HG03095 (cell line): ENCODE measurements around the gene SLC38A5.

Experiments
- ATAC-seq: cut with Tn5 transposase; IDR thresholded peaks from one replicate; pipeline ENCODE4 v1.9.1; 2021; ENCODE audit warnings: moderate library complexity; ENCODE audit not compliant: unreplicated experiment

SLC38A5 gene

DNA sequence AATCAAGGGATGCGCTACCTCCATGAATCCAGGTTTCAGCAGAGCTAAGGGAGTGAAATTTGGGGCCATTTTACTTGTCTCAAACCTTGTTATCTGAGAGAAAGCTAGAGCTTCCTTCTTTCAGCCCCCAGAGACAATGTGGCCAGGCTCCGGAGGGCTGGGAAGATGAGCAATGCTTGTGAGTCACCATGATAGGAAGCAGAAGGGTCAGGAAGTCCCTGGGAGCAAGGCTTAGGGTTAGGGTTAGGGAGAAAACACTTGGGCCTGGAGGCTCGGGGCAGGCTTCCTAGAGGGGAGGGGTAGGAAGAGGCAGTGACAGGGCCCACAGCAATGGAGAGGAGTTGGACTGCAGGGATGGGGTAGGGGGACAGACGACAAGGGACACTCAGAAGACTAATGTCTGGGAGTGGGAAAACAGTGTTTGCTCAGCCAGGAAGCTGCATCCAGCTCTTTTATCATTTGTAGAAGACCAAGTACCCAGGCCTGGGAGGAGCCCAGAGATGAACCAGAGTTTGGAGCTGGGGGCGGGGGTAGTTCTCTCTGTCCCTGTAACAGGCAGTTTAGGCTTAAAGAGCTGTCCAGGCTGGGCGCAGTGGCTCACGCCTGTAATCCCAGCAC lies 22.3 kb upstream of the SLC38A5 start:
- ATAC-seq = no peak

DNA sequence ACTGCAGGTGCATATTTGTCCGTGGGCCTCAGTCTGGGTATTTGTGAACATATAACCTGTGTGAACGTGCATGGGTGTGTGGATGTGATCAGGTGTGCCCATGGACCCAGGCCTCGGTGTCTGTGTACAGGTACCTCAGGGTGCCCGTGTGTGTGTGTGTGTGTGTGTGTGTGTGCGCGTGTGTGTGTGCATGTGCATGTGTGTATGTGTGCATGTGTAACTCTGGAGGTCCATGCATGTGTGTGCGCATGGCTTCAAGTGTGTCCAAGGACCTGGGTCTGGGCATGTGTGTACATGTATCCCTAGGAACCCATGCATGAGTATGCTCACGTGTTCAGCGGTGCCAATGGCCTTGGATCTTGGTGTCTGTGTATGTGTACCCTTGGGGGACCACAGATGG lies 21.7 kb upstream of the SLC38A5 start:
- no peak for ATAC-seq

GRCh38 chrX:48490661-48491060 lies 20.6 kb upstream of the SLC38A5 start:
- ATAC-seq = no peak

DNA sequence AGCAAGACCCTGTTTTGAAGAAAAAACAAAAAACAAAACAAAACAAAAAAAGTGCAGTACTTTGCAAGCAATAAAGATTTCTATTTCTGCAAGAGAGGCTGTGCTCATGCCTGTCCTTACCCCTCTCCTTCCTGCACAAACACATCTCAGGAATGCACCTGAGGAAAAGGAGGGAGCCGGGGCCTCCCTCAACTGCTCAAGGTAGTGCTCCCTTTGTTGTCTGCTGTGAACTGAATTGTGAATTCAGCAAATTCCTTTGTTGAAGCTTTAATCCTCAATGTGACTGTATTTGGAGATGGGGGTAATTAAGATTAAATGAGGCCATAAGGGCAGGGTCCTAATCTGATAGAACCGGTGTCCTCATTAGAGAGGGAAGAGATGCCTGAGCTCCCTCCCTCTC lies 19.8 kb upstream of the SLC38A5 start:
- no peak for ATAC-seq

DNA sequence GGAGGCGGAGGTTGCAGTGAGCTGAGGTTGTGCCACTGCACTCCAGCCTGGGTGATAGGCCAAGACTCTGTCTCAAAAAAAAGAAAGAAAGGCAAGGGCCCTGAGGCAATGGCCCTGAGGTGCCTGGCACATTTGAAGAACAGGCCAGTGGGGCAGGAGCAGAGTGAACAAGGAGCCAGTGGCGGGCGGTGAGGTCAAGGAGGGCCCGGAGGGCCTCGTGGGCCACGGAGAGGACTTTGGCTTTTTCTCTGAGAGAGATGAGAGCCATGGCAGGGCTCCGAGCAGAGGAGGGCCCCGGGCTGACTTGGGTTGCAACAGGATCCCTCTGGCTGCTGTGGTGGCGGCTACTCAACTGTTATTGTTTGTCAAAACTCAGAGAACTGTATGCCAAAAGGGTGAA lies 19.2 kb upstream of the SLC38A5 start:
- no peak for ATAC-seq

DNA sequence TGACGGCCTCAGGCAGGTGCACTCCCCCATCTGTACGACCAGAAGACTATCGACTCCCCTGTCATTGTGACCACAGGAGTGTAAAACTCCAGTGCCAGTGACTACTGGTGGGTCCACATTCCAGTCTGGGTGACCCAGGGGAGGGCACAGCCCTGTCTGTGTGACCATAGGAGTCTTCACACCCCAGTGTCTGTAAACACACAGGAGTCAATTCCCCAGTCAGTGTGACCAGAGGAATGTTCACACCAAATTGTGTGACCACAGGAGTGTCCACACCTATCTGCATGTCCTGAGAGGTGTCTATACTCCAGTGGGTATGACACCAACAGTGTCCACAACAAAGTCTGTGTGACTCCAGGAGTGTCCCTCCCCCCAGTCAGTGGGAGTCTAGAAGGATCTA lies 18.0 kb upstream of the SLC38A5 start:
- ATAC-seq = no peak

DNA sequence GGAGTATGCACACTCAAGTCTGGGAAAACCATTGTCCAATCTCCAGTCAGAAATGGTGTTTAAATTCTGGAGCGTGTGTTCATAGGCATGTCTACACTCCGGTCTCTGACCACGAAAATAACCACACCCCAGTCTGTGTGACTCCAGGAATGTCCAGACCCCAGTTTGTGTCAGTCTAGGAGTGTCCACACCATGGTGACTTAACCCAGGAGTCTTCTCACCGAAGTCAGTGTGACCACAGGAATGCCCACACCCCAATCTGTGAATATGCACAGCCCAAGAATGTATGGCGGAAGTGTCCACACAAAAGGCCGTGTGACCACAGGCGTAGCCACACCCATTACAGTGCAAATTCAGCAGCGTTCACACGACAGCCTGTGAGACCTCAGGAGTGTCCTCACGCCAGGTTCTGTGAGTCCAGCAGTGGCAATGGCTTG lies 17.3 kb upstream of the SLC38A5 start:
- ATAC-seq = no peak

- no peak for ATAC-seq
Observed at GRCh38 chrX:48482526-48482925, 12.5 kb upstream of the SLC38A5 start.

DNA sequence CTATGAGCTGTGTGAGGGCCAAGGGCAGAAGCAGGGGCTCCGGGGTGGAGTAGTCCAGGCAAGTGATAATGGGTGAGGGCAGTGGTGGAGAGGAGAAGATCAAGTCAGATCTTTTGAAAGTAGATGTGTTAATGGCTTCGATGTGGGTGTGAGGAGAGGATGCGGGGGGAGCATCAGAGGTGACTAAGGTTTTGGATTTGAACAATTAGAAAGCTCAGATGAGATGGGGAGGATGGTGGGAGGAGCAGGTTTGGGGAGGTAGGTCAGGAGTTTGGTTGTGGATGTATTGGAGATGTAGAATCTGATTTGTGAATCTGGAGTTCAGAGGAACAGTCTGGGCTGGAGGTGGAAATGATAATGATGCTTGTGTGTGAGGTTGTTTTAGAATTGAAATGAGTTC lies 10.5 kb upstream of the SLC38A5 start:
- ATAC-seq = no peak

- ATAC-seq = no peak
Observed at GRCh38 chrX:48480142-48480541, 10.1 kb upstream of the SLC38A5 start.

DNA sequence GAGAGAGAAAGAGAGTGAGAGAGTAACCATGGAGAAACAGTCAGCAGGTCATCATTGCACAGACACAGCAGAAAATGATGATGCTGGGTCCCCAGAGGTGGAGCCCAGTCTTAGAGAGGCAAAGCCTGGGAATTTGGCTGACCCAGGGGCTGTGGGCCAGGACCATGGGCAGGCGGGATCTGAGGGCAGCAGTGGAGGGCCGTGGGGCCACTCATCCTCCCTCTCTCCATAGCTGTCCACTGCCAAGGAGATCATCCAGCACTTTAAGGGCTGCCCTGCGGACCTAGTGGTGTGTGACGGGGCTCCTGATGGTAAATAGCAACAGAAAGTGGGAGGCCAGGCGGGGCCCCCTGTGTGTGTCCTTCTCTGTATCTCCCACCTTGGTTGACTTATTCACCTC lies 8.7 kb upstream of the SLC38A5 start:
- no peak for ATAC-seq

- ATAC-seq = no peak
Observed at GRCh38 chrX:48477960-48478755, 8.1 kb upstream of the SLC38A5 start.

- ATAC-seq = no peak
Observed at GRCh38 chrX:48476919-48477318, 6.9 kb upstream of the SLC38A5 start.

DNA sequence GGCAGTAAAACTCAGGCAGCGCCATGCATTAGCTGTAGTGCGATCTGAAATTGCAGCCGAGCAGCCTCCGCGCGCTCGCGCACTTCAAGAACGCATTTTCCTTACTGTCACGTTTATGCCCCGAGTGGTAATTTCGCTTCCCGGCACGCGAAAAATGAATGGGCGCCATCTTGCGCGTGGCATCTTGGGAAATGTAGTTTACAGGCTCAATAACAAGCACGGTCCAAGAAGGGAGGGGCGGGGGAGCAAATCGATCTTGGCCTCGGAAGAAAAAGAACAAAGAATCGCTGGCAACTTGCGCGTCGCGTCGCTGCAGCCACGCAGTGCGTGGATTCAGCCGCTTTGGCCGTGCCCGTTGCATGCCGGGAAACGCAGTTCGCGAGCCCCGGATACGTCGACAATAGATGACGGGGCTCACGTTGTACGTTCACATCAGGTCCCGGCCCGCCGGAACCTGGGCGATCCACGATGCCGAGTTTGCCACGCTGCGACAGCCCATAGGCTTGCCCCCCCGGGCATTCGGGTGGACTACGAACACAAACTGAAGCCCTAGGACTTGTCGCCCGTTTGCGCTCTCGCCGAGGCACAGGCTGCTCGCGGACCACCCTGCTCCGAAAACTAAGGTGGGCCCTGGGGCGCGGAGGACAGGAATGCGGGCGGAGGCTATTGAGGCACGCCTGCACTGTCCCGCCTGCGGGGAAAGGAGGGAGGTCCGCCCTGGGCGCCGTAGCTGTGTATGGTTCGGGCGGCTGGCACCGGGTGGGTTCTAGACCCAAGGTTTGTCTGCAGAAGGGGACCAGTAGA lies 5.9 kb upstream of the SLC38A5 start, which contains the start of gene FTSJ1:
TSS of gene FTSJ1 (plus strand) at position 426 of the 804 bp plus-strand sequence. CDS start 1,849 bp downstream, outside the sequence.
- ATAC-seq = peak; percentile 79

GRCh38 chrX:48475296-48475695 lies 5.2 kb upstream of the SLC38A5 start:
- ATAC-seq = no peak

DNA sequence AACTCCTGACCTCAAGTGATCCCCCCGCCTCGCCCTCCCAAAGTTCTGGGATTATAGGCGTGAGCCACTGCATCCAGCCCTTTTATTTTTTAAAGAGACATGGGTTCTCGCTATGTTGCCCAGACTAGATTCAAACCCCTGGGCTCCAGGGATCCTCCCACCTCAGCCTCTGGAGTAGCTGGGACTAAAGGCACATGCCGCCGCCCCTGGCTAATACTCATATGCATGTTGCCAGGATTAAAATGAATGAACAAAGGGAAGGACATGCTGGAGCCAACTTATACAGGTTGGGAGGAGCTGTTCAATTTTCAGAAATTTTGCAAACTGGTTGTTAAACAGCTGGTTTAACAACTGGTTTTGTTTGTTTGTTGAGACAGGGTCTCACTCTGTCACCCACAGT lies 4.5 kb upstream of the SLC38A5 start:
- no peak for ATAC-seq

GRCh38 chrX:48474127-48474526 lies 4.1 kb upstream of the SLC38A5 start:
- no peak for ATAC-seq

DNA sequence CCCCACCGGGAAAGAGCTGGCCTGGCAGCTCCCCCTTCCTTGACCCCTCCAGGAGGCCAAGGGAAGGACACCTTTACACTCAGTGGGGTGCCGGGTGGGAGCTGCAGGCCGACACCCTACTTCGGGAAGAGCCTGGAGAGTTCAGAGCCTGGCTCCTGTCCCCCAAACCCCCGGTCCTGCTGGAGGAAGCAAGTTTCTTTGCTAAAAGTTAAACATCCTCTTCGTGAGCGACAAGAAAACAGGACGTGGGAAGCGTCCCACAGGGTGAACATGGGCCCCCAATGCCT lies 3.6 kb upstream of the SLC38A5 start:
- ATAC-seq = no peak

DNA sequence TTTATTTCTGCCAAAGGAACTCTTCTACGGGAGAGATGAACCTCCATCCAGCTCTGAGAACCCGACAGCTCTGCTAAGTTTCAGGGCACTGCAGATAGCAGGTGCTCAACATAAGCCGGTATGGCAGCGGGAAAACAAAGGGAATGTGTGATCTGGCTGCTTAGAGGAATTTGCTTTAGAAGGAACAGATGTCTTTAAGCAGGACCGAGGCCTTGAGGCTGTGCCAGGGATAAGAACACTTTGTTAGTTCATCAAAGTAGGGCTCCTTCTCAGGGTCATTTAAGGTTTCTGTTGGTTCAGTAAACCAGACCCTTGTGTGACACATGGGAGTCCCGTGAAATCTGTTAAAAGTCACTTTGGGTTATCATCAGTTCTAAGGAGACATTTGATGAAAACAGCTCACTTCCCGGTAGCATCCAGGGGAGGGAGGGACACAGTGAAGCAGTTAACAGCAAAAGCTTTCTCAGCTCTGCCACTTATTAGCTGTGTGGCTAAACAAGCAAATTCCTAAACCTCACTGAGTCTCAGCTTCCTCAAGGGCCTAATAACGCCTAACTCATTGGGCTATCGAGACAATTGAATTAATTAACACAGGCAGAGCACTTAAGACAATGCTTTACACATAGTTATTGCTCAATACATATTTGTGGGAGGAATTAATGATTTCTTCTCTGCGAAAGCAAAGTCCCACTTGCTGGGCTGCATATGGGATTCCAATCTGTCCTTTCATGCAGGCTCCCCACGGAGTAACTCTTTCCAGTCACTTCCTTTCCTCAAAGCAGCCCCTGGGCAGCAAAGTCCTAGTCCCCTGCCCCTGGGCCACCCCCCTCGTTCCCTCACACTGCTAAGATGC lies 3.0 kb upstream of the SLC38A5 start:
- ATAC-seq = no peak

DNA sequence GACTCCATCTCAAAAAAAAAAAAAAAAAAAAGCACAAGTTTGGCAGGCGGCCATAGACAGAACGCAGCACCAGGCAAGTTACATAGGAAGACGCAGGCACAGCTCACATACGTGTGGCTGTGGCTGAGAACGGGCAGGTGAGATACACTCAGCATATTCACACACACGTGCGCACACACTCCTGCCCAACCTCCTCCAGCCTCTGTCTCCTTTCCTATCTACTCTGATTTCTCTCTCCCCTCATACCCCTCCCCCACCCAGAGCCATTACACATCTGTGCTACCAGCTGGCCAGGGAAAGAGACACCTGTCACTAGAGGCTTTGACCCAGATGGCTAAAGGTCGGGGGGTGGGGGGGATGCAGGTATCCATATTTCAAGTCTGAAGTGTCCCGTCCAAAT lies 2.2 kb upstream of the SLC38A5 start:
- no peak for ATAC-seq

GRCh38 chrX:48471504-48471903 lies 1.4 kb upstream of the SLC38A5 start:
- no peak for ATAC-seq
